Measurements from ENCODE around the gene AGBL1.

Gene AGBL1

GRCh38 chr15:86659724-86660411, 580.2 kb downstream of the AGBL1 start:
- H3K4me3 ChIP-seq (ENCODE audit: low read depth, low read length), result no peak overlapping the region
- TF ChIP-seq CTCF (IDR thresholded peaks at IDR 0.05; ENCODE audit: low read depth, low read length), result no peak
- in situ Hi-C loops (cut with HindIII; ENCODE audit: low sequenced_read_pairs), result no loop called here
- DNase-seq (ENCODE audit: low read depth, low spot score), result no peak

GRCh38 chr15:86661580-86661979, 581.9 kb downstream of the AGBL1 start:
- in situ Hi-C loops (cut with HindIII; ENCODE audit: low sequenced_read_pairs), result no loop called here
- TF ChIP-seq CTCF (IDR thresholded peaks at IDR 0.05; ENCODE audit: low read depth, low read length), result no peak
- H3K4me3 ChIP-seq (ENCODE audit: low read depth, low read length), result no peak overlapping the region
- no peak for DNase-seq (ENCODE audit: low read depth, low spot score)

GRCh38 chr15:86663304-86663703, 583.6 kb downstream of the AGBL1 start:
- H3K4me3 ChIP-seq (ENCODE audit: low read depth, low read length), result no peak overlapping the region
- in situ Hi-C loops (cut with HindIII; ENCODE audit: low sequenced_read_pairs), result no loop called here
- no peak for DNase-seq (ENCODE audit: low read depth, low spot score)
- no peak for TF ChIP-seq CTCF (IDR thresholded peaks at IDR 0.05; ENCODE audit: low read depth, low read length)

GRCh38 chr15:86663979-86664378, 584.3 kb downstream of the AGBL1 start:
- no peak overlapping the region for H3K4me3 ChIP-seq (ENCODE audit: low read depth, low read length)
- no peak for TF ChIP-seq CTCF (IDR thresholded peaks at IDR 0.05; ENCODE audit: low read depth, low read length)
- in situ Hi-C loops (cut with HindIII; ENCODE audit: low sequenced_read_pairs), result no loop called here
- no peak for DNase-seq (ENCODE audit: low read depth, low spot score)

GRCh38 chr15:86664581-86664980, 584.9 kb downstream of the AGBL1 start:
- no peak overlapping the region for H3K4me3 ChIP-seq (ENCODE audit: low read depth, low read length)
- no peak for TF ChIP-seq CTCF (IDR thresholded peaks at IDR 0.05; ENCODE audit: low read depth, low read length)
- in situ Hi-C loops (cut with HindIII; ENCODE audit: low sequenced_read_pairs), result no loop called here
- no peak for DNase-seq (ENCODE audit: low read depth, low spot score)

- TF ChIP-seq CTCF (IDR thresholded peaks at IDR 0.05; ENCODE audit: low read depth, low read length), result no peak
- in situ Hi-C loops (cut with HindIII; ENCODE audit: low sequenced_read_pairs), result no loop called here
- DNase-seq (ENCODE audit: low read depth, low spot score), result no peak
- H3K4me3 ChIP-seq (ENCODE audit: low read depth, low read length), result no peak overlapping the region
Measured at GRCh38 chr15:86676002-86676401, 596.3 kb downstream of the AGBL1 start.

Measured in astrocyte of the spinal cord (primary cell).